Renal cortex interstitium (tissue), 11 donors: ENCODE results near the gene KCNQ1. TPM values are rescaled to one million over a fixed set of nuclear protein-coding genes. Genes with fewer than 3 reads are reported as not detected.

Experiments used
- DNase-seq, 11 donors: peaks; one replicate each; pipeline ENCODE4 v3.0.0-alpha.2; 2013; ENCODE audit warnings: low read depth in 9 of 11, low spot score in 4 of 11; ENCODE audit errors: extremely low read depth in 1 of 11
- polyA plus RNA-seq, 3 donors: library from polyadenylated mRNA; unstranded; fragments of 120-200 nt; gene quantifications; one replicate each; pipeline ENCODE4 v1.2.1, GENCODE V29; 2013; ENCODE audit not compliant: insufficient read length in 3 of 3

KCNQ1 gene
- polyA plus RNA-seq, 3 donors = 9.2 to 13.2 (median 10.6) TPM

DNA sequence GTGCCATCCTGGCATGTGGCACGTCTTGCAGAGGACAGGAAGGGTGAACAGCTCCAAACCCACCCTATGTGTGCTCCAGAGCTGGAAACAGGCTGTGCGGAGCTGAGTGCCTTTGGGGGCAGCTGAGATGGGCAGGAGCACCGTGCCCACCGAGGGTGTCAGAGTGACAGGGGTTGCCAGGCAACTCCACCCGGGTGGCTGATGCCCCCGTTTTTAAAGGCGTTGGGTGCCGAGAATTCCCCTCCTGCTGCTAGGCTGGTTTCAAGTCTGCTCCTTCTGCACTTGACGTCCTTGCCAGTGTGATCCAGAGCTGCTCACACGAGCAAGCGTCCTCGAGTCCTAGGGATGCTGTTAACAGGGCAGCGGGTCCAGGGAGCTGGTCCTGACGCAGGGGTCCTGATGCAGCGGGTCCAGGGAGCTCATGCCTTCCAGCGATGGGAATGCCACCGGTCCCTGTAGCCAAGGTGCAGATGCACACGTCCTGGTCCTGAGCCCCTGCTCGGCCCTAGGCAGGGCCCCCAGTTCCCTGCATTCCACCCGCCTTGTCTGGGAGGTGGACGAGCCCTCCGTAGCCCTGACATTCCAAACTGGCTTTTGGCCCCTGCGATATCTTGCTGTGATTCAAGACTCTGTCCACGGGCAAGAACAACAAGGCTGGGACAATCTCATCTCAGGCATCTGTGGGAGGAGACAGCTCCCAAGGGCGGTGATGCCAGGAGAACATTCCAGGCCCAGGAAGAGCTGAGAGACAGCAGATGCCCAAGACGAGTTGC is 4.9 kb downstream of the KCNQ1 start:
- DNase-seq = no peak

DNA sequence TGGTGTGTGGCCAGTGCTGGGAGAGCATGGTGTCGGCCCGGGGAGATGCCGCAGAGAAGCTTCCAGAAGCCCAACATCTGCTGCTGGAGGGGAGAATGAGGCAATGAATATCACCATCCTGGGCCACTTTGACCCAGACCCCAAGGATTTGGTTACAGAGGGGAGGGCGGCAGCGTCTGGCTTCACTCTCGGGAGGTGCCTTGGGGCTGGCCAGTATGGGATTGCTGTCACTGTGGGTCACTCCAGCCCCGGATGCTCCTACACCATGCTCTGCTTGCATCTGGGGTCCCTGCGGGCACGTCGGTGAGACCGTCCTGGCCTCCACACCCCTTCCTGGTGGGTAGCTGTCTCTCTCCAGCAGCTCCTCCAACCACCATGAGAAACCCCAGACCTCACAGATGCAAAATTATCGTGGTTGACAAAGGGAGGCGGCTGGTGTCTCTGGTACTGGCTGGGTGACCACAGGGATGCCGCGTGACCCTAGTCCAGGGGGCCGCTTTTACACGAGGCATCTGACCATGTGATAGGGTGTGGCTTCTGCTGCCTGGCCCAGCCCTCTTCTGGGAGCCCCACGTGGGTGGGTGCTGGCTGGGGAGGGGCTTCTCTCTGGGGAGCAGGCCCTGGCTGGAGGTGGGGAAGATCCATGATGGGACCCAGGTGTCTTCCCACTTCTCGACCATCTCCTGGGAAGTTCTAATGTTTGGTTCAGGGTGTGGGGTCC is 5.7 kb downstream of the KCNQ1 start:
- no peak for DNase-seq

DNA sequence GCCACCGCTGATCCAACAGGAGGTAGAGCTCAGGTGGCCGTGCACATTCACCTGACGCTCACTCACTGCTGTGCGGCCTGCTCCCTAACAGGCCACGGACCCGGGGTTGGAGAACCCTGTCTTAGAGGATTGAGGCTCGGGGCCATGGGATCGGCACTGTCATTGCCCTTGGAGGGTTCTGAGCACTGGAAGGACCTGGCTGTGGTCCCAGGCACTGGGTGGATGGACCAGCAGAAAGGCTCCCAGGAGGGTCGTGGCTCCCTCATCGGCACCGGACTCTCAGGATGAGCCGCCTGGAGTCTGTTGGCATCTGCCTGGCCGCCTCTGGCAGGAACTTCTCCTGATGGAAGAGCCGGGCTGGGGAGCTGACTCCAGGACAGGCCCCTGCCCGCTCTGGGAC is 6.5 kb downstream of the KCNQ1 start:
- no peak for DNase-seq

DNA sequence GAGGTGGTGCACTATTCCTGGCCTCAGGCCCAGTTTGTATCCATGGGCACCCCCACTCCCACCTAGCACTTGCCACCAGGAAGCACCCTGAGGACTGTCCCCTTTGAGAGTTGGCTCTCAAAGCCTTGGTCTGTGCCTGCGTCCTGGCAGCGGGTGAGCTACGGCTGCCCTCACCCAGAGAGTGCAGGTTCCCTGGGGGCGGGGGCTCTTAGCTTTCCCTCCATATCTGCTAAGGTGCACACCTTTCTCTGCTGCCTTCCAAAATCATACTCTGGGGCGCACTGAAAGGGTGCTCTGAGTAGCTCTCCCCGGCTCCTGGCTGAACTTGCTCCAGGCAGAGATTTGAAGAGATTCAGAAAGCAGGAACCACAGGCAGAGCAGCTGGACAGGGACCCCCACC is 7.1 kb downstream of the KCNQ1 start:
- no peak for DNase-seq

DNA sequence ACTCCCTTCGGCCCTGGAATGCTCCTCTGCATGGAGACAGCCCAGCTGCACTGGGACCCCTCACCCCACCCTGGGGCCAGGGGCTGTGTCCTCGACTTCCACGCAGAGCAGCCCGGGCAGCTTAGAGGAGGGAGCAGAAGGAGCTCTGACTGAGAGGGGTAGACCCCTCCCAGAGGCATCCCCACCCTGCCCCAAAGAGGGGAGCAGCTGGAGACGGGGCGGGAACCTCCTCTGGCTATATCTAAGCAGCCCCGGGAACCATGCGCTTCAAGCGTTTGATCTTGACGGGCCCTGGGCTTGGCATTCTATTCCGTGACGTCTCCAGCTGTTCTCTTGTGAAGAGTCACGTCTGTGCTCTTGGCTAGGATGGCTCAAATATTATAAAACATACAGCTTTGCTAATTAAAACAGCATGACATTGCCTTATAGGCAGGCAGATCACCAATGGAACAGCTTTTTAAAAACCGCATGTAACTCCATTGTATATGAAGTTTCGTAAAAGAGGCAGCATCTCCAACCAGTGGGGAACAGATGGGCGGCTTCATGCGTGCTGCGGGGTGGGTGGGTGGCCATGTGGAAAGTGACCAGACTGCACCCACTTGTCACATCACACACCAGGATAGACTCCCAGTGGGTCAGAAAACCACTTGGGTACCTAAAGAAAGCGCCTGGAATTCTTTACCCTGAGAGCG is 7.7 kb downstream of the KCNQ1 start:
- peak in 6 of 11 donors; percentile 39 to 69 (median 64) for DNase-seq

DNA sequence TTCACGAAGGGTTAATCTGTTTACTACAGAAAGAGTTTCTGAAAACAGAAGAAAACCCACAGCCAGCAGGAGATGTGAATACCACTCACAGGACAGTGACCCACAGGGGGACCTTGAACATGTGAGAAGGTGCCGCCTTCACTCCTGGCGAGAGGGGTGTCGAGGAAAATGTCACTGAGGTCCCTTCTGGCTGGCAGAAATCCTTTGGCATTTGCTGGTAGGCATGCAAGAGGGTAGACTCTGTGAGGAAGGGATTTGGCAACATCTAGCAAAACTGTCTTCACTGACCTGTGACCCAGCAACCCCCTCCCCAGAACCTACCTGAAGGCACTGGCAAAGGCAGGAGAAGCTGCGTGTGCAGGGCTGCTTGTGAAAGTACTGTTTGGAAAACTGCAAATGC is 8.6 kb downstream of the KCNQ1 start:
- no peak for DNase-seq

DNA sequence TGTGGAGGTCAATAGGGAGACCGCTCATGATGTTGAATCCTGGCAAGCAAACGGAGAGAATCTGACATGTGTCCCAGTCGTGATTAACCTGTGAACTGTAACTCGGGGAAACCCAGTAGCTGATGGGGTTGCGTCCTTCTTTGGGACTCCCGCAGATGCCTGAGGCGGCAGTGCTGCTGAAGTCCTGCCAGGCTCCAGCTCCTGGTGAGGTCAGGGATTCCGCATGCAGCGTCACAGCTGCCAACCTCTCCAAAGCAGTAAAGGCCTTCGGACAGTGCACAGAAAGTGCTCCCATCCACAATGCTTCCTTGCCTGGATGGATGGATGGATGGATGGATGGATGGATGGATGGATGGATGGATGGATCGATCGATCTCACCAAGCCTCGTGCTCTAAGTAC is 13.5 kb downstream of the KCNQ1 start:
- no peak for DNase-seq

DNA sequence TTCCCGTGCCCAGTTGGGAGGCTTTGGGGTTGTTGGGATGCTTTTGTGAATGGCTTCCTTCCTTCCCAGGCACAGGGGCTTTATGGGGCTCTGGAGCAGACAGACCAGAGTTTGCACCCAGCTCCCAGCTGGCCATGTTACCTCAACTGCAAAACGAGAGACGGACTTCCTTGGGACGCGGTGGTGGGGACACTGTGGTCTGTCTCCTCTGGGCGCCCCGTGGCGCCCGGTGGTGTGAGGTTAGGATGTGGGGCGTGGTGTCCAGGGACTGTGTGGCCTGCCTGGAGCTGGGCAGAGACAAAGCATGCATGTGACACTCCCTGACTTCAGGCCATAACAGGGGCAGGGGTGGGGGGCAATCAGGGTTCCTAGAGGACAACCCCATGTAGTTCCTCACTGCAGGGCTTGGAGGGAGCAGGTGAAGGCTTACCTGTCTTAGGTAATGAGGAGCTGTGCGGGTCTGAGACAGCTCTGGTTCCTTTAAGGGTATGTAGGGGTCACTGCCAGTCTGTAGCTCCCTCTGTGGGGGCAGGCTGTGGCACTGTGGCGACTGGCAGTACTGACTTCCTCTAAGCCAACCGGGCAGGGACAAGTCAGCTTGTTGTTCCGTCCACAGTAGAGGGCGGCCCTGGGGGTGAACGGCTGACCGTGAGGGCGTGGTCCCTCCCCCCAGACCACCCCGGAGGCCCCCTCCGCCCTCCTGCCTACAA is 14.4 kb downstream of the KCNQ1 start:
- no peak for DNase-seq

DNA sequence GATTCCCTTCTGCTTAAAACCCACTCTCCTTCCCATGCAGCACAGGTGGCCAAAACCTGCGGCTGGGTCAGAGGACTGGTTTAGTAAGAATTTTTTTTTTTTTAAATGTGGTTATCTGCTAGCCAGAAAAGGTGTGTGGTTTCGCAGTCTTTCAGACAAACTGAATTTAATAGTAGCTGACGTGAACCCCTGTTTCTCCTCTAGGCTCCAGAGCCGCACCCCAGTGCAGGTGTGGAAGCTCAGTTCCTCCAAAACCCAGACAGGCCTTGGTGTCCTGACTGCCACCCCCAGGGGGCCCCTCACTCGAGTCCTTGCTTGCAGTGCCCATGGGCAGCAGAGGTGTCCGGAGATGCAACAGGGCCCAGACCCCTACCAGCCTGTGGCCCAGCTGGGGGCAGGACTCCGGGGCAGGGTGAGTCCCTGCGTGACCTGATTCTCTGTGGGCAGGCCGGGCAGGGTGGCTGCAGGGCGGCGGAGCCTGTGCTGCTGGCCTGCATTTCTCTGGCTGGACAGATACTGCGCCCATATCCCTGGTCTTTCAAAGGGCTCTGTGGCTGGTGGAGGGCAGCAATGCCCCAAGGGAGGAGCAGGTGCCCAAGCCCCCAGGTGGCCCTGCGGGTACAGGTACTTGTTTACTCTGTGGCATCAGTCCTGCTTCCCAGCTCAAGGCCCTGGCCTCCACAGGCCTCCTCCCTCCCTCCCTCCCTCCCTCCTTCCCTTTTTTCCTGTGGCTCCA is 15.2 kb downstream of the KCNQ1 start:
- no peak for DNase-seq

DNA sequence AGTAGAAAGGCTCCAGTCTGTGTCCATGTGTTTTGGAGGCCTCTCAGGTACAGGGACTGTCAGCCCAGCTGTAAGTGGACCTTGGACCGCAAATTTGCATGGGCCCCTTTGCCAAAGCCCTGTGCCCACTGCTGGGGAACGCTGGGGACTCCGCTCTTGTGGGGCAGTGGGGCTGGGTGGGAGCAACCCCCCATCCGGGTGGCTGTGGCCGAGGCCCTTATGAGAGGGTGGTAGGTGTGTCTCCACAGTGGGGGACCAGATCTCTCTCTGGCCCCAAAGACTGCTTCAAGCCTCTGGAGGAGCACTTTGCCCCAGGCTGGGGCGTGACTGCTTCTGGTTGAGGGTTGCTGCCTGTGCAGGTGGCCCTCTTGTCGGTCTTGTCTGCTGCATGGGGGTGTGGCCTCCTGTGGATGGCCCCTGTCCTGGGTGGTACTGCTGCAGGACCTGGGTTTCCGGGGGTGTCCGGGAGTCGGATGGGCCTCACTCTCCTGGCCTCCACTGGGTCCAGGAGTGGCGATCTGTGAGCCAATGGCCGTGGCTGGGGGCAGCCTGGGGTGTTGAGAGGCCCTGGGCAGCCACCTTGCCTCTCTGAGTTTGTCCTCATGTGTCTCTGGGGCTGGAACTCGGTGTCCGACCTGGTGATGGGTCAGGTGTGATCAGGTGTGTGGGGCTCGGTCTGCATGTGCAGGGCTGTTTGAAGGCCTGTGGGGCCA is 15.9 kb downstream of the KCNQ1 start:
- no peak for DNase-seq

DNA sequence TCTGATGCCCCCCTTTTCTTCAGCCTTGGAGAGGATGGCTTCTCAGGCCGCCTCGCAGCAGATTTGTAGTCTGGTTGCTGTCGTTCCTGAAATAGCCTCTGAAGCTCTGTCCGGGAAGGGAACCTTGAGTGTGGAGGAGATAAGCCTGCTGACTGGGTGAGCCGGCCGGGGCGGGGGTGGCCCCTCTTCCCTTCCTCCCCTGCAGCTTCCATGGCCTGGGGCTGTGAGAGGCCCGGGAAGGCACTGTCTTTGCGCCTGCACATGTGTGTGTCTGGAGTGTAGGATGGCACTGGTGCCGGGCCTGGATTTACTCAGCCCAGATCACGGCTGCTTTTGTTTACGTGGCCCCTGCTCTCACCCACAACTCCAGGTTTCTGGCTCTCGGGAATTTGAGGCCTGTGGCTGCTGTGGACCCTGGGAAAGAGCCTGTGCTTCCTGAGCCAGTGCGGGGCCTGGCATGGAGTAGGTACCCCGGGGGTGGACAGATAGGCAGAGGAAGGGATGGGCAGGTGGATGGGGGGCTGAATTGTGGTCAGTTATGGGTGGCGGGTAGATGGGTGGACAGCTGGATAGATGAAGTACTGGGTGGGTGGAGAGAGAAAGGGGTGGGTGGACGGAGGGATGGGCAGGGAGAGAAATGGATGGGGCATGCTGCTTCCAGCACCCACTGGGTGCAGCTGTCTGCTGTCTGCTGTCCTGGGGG is 16.6 kb downstream of the KCNQ1 start:
- DNase-seq = no peak

DNA sequence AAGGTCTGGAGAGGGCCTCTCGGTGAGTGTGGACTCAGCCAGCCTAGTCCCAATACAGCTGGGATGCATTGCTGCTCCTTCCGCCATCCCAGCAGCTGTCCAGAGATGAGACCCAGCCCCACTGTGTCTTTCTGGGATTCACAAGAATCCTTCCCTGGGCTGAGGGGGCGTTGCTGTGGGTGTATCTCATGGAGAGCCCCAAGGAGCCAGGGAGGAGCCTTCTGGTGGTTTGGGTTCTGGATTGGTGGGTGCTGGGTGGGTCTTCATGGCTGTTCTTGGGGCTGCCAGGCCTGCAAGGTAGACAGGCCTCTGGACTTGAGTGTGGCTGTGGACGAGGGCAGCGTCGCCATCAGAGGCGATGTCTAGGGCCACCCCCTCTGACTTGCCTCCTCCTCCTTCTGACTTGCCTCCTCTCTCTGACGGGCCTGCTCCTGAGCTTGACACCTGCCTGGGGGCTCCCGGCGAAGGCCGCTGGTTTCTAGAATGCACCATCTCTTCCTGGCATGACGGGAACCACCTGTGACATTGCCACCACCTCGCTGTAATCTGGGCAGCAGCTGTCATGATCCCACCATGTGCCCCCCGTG is 17.2 kb downstream of the KCNQ1 start:
- DNase-seq = no peak

DNA sequence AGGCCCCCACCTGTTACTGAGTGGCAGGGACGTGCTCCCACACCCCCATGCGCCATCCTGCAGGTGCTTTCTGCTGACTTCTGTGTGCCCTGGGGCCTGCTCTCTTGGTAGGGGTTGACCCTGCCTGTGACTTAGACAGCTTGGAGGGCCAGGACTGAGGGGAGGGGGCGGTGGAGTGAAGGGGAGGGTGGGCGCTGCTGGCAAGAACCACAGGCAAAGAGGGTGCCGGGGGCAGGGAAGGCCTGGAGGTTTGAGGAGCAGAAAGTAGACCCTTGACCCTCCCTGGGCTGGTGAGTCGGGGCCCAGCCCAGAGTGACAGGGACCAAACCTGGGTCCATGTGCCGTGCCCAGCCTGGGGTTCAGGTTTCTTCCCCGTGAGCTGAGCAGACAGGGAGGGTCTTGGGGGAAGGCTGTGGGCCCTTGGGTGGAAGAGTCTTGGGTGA is 17.8 kb downstream of the KCNQ1 start:
- no peak for DNase-seq

DNA sequence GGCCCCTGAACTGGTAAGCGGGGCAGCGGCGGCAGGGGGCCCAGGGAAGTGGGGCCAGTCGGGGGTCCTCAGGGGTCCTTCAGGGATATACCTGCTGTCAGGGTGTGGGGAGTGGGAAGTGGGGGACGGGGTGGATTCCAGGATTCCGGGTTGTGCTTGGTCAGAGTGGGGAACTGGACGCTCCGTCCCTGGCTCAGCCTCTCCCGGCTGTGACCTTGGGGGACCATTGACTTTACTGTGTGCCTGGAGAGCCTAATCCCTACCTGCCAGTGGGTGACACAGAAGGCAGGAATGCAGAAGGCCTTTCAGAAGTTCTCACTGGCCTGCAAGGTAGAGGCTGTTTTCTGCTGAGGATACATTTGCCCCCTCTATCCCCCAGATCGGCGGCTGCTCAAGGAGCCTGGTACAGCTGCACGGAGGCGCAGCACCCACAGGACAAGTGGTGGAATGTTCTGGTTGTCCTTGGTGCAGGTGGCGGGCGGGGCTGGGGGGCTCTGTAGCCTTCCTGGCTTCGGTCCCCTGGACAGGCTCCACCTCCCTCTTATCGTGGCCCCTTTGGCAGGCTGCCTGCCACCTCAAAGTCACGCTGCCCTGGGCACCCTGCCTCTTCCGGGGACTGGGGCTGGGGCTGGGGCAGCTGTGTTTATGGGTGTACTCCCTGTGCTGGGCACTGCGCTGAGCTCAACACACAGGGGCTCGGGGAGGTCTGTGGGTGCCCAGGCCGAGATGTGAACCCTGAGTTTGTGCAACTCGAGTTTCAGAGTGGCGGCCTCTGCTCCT is 18.4 kb downstream of the KCNQ1 start:
- peak in 1 of 11 donors; percentile 26 for DNase-seq

DNA sequence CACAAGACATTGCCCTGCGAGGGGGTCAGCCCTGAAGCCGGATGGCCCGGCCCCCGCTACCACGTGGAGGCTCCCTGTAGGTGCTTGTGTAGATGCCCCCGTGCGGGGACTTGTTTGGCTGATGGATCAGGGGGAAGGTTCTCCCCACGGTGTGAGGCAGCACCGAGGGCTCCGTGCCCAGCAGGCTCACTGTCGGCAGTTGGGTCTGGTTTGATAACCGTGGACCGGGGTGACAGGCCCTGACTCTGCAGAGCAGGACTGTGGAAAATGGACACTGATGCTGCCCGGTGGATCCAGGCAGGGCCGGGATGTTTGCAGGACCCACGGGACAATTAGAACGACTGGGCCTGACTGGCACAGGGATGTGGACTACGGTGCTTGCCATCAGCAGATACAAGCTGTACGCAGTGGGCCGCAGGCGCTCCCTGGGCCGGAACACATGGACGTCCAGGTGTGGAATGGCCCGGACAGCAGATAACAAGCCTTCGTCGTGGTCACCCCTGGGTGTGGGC is 19.0 kb downstream of the KCNQ1 start:
- DNase-seq = no peak

DNA sequence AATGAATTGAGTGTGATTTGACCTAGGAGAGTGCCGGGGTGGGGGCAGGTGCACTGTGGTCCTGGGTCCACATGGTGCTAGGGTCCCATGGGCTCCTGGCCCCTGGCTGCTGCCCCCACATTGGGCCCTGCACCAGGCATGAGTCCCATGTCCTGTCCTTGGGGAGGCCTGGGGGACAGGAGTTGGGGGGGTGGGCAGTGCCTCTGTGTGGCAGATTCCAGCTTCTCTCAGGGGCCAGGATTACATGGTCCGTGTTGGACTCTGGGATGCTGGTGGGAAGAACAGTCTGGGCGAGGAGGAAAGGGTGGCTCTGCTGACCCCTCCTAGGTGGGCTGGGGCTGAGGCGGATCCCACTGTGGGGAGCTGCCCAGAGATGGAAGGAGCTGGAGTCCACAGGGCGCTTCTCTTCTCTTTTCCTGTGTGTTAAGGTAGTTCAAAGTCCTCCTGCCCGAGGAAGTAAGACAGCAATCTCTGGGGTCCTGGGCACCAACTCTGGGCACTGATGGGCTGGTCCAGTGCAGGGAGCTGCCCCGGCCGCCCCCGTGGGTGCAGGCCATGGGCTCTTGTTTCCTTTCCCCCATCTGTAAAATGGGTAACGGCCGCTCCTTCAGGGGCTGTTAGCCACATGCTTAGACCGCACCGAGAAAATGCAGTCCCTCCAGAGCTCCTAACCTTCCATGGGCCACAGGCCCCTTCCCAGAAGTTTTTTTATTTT is 19.8 kb downstream of the KCNQ1 start:
- no peak for DNase-seq
